Keratinocyte (primary cell): Measurements from ENCODE around the gene DNAJC2. TPM values are rescaled to one million over a fixed set of nuclear protein-coding genes. Genes with fewer than 3 reads are reported as not detected.
A peak's percentile ranks its signal among the peaks of the same experiment; 100 is the strongest.

Experiments used
- DNase-seq: peaks from one replicate; pipeline ENCODE4 v3.0.0-alpha.2; 2011; ENCODE audit warnings: low read depth, missing footprints, low spot score
- FAIRE-seq: peaks from 2 replicates; lab custom pipeline; 2011; peaks lifted over from hg19 to GRCh38; lab: Jason Lieb, UNC
- H2AFZ ChIP-seq: 2 replicates; pipeline ENCODE4 v1.6.0; 2012; ENCODE audit warnings: low read length, control low read depth, inconsistent platforms; ENCODE audit not compliant: control insufficient read depth
- H3K27ac ChIP-seq: 2 replicates; pipeline ENCODE4 v1.5.1; 2011; ENCODE audit warnings: low read length; ENCODE audit not compliant: control insufficient read depth, insufficient read depth
- H3K27me3 ChIP-seq: 3 replicates; pipeline ENCODE4 v1.6.0; 2011; ENCODE audit warnings: low read length; ENCODE audit not compliant: control insufficient read depth, insufficient read depth; ENCODE audit errors: extremely low read depth
- H3K36me3 ChIP-seq, 2 experiments: 2 replicates in 1 of 2; 3 replicates in 1 of 2; pipeline ENCODE4 v1.5.1; 2011; ENCODE audit warnings: low read length in 2 of 2, mild to moderate bottlenecking in 1 of 2; ENCODE audit not compliant: control insufficient read depth in 2 of 2, insufficient read depth in 2 of 2; ENCODE audit errors: extremely low read depth in 1 of 2
- H3K4me1 ChIP-seq: 3 replicates; pipeline ENCODE4 v1.5.1; 2011; ENCODE audit warnings: low read length; ENCODE audit not compliant: control insufficient read depth, insufficient read depth; ENCODE audit errors: extremely low read depth
- H3K4me2 ChIP-seq: 3 replicates; pipeline ENCODE4 v1.6.0; 2011; ENCODE audit warnings: low read depth, low read length; ENCODE audit not compliant: control insufficient read depth, insufficient read depth; ENCODE audit errors: extremely low read depth
- H3K4me3 ChIP-seq, 3 experiments: fragments of 200-600 bp in 1 of 3; sonication (generic) in 1 of 3; 2 replicates in 2 of 3; 3 replicates in 1 of 3; pipeline ENCODE4 v1.5.1; 2011 to 2016; ENCODE audit warnings: low read length in 3 of 3, mild to moderate bottlenecking in 3 of 3, control low read depth in 2 of 3, inconsistent platforms in 1 of 3, low read depth in 1 of 3, mixed read lengths in 1 of 3, mixed run types in 1 of 3, moderate library complexity in 1 of 3; ENCODE audit not compliant: control insufficient read depth in 2 of 3, insufficient read depth in 2 of 3; ENCODE audit errors: extremely low read depth in 1 of 3
- H3K79me2 ChIP-seq: 2 replicates; pipeline ENCODE4 v1.6.0; 2012; ENCODE audit warnings: low read length; ENCODE audit not compliant: control insufficient read depth, insufficient read depth
- H3K9ac ChIP-seq: 3 replicates; pipeline ENCODE4 v1.6.0; 2011; ENCODE audit warnings: low read length; ENCODE audit not compliant: control insufficient read depth, insufficient read depth; ENCODE audit errors: extremely low read depth
- H3K9me1 ChIP-seq: 3 replicates; pipeline ENCODE4 v1.6.0; 2011; ENCODE audit warnings: low read length; ENCODE audit not compliant: control insufficient read depth, insufficient read depth; ENCODE audit errors: extremely low read depth
- H3K9me3 ChIP-seq: 2 replicates; pipeline ENCODE4 v1.5.1; 2012; ENCODE audit warnings: low read depth, low read length; ENCODE audit not compliant: control insufficient read depth
- H4K20me1 ChIP-seq: 3 replicates; pipeline ENCODE4 v1.6.0; 2011; ENCODE audit warnings: low read length; ENCODE audit not compliant: control insufficient read depth, insufficient read depth; ENCODE audit errors: extremely low read depth
- CTCF ChIP-seq, 3 experiments: IDR thresholded peaks in 1 of 3; conservative IDR thresholded peaks in 1 of 3; optimal IDR thresholded peaks in 1 of 3; 2 replicates in 2 of 3; 3 replicates in 1 of 3; pipeline versions ENCODE3 to v1.5.1; 2011; ENCODE audit warnings: low read length in 3 of 3, mild to moderate bottlenecking in 3 of 3, moderate library complexity in 2 of 3, control low read depth in 1 of 3, inconsistent platforms in 1 of 3; ENCODE audit not compliant: insufficient read depth in 2 of 3; ENCODE audit errors: extremely low read depth in 1 of 3
- EZH2 ChIP-seq: IDR thresholded peaks from one replicate; pipeline ENCODE4 v1.6.1; 2012; ENCODE audit warnings: inconsistent platforms, mild to moderate bottlenecking, low read length, moderate library complexity
- dilution Hi-C: fragments of 300-500 bp; cut with MboI; formaldehyde crosslinking; loops from one replicate; pipeline ENCODE4 v1.7.0; 2020; ENCODE audit warnings: low sequenced_read_pairs; ENCODE audit not compliant: extremely low pct_ligation_motif_present
- polyA plus RNA-seq, 5 experiments: library from polyadenylated mRNA; depleted of rRNA in 3 of 5; stranded (reverse) in 3 of 5; stranded (forward) in 1 of 5; unstranded in 1 of 5; fragments of >200 nt; gene quantifications; 1 replicate in 1 of 5; 2 replicates in 3 of 5; 3 replicates in 1 of 5; pipeline versions ENCODE4 v1.2.1 to v1.2.3, GENCODE V29; 2011 to 2012; ENCODE audit warnings: missing spikeins in 2 of 5, low read depth in 1 of 5, low replicate concordance in 1 of 5

The DNAJC2 gene
- polyA plus RNA-seq, 1 donor (not counting 4 experiments of a cell fraction or from before 2014, with no cell fraction given) = 25.8 TPM

GRCh38 chr7:103349805-103350204, 5.2 kb upstream of the DNAJC2 start:
- no peaks in the 10 kb centered on the region for H3K9me3 ChIP-seq
- no peak overlapping the region for H2AFZ ChIP-seq
- H3K27me3 ChIP-seq = no peaks in the 10 kb centered on the region
- no peak overlapping the region for H3K9ac ChIP-seq
- TF ChIP-seq CTCF (optimal IDR thresholded peaks at IDR 0.05 in 1 of 3, IDR thresholded peaks at IDR 0.05 in 1 of 3, conservative IDR thresholded peaks at IDR 0.05 in 1 of 3; ENCODE audit: extremely low read depth in 1 of 3, insufficient read depth in 2 of 3, low read length in 3 of 3) = no peak
- no peak for FAIRE-seq
- H3K27ac ChIP-seq = no peak overlapping the region
- DNase-seq = no peak
- H3K4me3 ChIP-seq = peak overlapping the region in 1 of 3 experiments; percentile 18
- dilution Hi-C loops = no loop called here
- peaks cover 65% of the 10 kb centered on the region for H3K79me2 ChIP-seq
- peaks cover 18% of the 10 kb centered on the region for H3K4me1 ChIP-seq
- H4K20me1 ChIP-seq = peaks cover 2% of the 10 kb centered on the region
- peak overlapping the region; percentile 32 for H3K4me2 ChIP-seq
- peaks cover 4 to 7% of the 10 kb centered on the region in 2 experiments for H3K36me3 ChIP-seq
- no peaks in the 10 kb centered on the region for H3K9me1 ChIP-seq

- no peak for DNase-seq
- TF ChIP-seq CTCF (optimal IDR thresholded peaks at IDR 0.05 in 1 of 3, IDR thresholded peaks at IDR 0.05 in 1 of 3, conservative IDR thresholded peaks at IDR 0.05 in 1 of 3; ENCODE audit: extremely low read depth in 1 of 3, insufficient read depth in 2 of 3, low read length in 3 of 3) = no peak
- no peak for TF ChIP-seq EZH2
- Histone ChIP-seq H3K36me3 (peaks cover 4% of the 10 kb centered on the region in 2 experiments), H3K4me2 (peak overlapping the region; percentile 88), H3K9me1 (no peaks in the 10 kb centered on the region), H3K9ac (no peak overlapping the region), H2AFZ (no peak overlapping the region), H3K9me3 (no peaks in the 10 kb centered on the region), H3K27ac (peak overlapping the region; percentile 33), H3K4me3 (peak overlapping the region; percentile 87 to 96 (median 87)), H3K4me1 (peaks cover 18% of the 10 kb centered on the region), H4K20me1 (peaks cover 2% of the 10 kb centered on the region), H3K79me2 (peaks cover 72% of the 10 kb centered on the region), H3K27me3 (no peaks in the 10 kb centered on the region)
- no peak for FAIRE-seq
- dilution Hi-C loops = no loop called here
Measured at GRCh38 chr7:103348959-103349358, 4.4 kb upstream of the DNAJC2 start.
